WTC11 (cell line): ENCODE data around the gene SMIM24.

Experiments
- CBFB ChIP-seq: sonication (generic); formaldehyde crosslinking; IDR thresholded peaks from 2 replicates; pipeline ENCODE4 v1.8.1; 2022; ENCODE audit warnings: mild to moderate bottlenecking, low read depth, missing genetic modification reagents
- CTCF ChIP-seq: fragments of 200-600 bp; IDR thresholded peaks from 2 replicates; pipeline ENCODE4 v1.8.0; 2022; ENCODE audit warnings: antibody characterized with exemption
- NFYB ChIP-seq: sonication (generic); formaldehyde crosslinking; conservative IDR thresholded peaks from 2 replicates; pipeline ENCODE4 v1.8.0; 2022; ENCODE audit warnings: low read depth, missing genetic modification reagents
- TP53 ChIP-seq: sonication (generic); formaldehyde crosslinking; IDR thresholded peaks from 2 replicates; pipeline ENCODE4 v1.8.1; 2023; ENCODE audit warnings: mild to moderate bottlenecking, missing genetic modification reagents
- USF2 ChIP-seq: sonication (generic); formaldehyde crosslinking; IDR thresholded peaks from 2 replicates; pipeline ENCODE4 v1.8.1; 2023; ENCODE audit warnings: mild to moderate bottlenecking, missing genetic modification reagents, moderate library complexity
- ZBTB21 ChIP-seq: sonication (generic); formaldehyde crosslinking; IDR thresholded peaks from 2 replicates; pipeline ENCODE4 v1.8.1; 2023; ENCODE audit warnings: mild to moderate bottlenecking, missing genetic modification reagents, borderline replicate concordance
- TF ChIP-seq, protein P1 (sequence below): sonication (generic); formaldehyde crosslinking; IDR thresholded peaks from 2 replicates; pipeline ENCODE4 v1.8.0; 2022; ENCODE audit warnings: mild to moderate bottlenecking, missing genetic modification reagents

DNA sequence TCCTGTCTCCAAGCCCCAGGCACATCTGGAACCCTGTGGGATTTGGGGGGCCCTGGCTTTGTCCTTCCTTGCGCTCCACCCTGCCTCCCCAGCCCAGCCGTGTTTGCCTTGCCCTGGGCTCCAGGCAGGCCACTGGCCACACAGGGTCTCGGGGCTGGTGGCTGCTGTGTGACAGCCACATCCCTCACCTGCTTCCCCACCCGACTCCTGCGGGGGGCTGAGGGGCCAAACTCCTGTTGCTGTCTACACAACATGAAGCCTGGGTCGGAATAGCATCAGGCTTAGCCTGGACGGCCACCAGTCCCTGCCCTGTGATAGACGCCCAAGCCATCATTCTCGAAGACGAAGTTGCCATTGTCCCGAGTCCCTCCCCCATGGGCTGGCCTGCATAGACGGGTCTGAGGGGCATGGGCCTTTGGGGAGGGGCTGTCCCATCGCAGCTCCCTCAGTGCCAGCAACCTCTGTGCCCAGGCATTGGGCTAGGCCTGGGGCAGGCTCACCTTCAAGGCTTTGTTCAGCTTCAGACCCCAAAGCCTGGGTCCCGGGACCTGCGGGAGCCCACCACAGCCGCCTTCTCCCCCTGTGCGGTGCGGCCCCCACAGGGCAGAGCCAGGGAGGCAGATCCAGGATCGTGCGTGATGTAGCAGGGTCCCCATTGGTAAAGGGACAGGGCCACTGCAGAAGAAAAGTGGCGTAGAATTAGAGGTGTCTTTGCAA lies 43.2 kb upstream of the SMIM24 start:
- no peak for TF ChIP-seq ZBTB21 (CRISPR knock-in tag)
- TF ChIP-seq USF2 (CRISPR knock-in tag), result no peak
- no peak for TF ChIP-seq CTCF
- TF ChIP-seq, protein P1, sequence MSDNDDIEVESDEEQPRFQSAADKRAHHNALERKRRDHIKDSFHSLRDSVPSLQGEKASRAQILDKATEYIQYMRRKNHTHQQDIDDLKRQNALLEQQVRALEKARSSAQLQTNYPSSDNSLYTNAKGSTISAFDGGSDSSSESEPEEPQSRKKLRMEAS, result no peak
- TF ChIP-seq NFYB, result no peak
- no peak for TF ChIP-seq CBFB (CRISPR knock-in tag)
- TF ChIP-seq TP53, result no peak
